Middle frontal gyrus (tissue), 1 donor: ENCODE measurements around the gene ACOT7.
A peak's percentile ranks its signal among the peaks of the same experiment; 100 is the strongest.

Source experiments
- DNase-seq: peaks from one replicate; pipeline ENCODE4 v3.0.0-alpha.2; 2015; ENCODE audit warnings: low spot score; ENCODE audit errors: extremely low spot score

The ACOT7 gene

GRCh38 chr1:6347641-6348487 lies 45.7 kb downstream of the ACOT7 start:
- no peak for DNase-seq

DNA sequence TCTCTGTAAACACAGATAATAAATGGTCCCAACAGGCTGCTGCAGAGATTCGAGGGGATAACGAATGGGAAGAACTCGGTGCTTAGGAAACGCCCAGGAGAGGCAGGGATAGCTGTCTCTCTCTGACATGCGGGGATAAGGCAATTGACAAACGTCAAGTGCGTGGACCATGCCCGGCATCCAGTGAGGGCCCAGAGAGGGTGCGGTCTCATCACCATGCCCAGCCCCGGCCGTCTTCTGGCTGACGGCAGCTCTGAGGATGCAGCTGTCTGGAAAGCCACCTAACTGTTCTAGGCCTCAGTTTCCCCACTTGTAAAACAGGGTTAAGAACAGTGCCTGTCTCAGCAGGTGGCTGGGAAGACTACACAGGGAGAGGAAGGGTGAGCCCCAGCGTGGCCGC lies 48.1 kb downstream of the ACOT7 start:
- no peak for DNase-seq

GRCh38 chr1:6345009-6345408 lies 48.6 kb downstream of the ACOT7 start:
- DNase-seq, result no peak

DNA sequence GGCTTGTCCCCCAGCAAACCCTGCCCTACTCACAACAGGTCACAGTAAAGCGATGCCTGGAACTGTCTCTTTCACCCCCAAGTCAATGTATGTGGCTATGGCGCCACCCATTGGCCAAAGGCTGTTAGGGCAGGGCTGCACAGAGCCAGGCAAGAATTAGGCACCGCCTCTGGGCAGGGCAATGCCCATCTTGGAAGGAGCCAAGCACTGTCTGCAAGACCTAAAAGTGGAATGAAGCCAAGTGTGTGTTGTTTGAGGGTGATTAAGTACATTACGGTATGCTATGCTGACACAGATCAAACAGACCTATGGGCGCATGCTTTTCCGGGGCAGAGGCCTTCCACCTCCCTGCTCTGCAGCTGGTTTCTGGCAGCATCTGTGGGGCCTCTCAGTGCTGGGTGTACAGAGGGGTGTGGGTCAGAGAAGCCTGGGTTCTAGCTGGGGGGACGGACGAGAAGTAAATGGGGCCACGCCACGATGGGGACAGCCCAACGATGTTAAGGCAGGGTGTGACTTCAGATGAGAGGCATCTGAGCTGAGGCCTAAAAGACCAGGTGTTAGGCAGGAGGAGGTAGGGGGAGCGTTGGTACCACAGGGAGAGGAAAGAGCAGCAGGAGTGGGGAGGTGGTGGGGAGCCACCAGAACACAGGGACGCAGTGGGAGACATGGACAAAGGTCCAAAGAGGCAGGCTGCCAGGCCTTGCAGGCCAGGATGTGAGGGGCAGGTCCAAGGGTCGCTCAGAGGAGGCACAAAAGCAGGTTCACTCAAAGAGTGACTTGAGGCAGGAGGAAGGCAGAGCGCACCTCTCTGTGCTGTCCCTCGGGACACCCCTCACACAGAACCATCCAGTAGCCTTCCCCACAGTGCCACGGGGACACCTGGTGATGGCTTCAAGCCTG lies 49.8 kb downstream of the ACOT7 start:
- no peak for DNase-seq

DNA sequence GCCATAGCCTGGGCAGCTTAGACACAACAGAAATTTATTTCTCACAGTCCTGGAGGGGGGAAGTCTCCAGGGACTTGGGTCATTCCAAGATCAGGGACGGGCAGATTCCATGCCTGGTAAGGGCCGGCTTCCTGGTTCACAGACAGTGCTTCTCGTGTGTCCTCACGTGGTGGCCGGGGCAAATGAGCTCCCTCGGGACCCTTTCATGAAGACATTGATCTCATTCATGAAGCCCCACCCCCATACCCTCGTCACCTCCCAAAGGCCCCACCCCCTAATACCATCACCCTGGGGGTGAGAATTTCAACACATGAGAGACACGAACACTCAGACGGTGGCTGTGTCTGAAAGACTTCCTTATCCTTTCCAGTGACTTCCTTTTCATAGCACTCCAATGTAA lies 51.5 kb downstream of the ACOT7 start:
- no peak for DNase-seq

- DNase-seq, result no peak
Observed at GRCh38 chr1:6338695-6339094, 54.9 kb downstream of the ACOT7 start.

DNA sequence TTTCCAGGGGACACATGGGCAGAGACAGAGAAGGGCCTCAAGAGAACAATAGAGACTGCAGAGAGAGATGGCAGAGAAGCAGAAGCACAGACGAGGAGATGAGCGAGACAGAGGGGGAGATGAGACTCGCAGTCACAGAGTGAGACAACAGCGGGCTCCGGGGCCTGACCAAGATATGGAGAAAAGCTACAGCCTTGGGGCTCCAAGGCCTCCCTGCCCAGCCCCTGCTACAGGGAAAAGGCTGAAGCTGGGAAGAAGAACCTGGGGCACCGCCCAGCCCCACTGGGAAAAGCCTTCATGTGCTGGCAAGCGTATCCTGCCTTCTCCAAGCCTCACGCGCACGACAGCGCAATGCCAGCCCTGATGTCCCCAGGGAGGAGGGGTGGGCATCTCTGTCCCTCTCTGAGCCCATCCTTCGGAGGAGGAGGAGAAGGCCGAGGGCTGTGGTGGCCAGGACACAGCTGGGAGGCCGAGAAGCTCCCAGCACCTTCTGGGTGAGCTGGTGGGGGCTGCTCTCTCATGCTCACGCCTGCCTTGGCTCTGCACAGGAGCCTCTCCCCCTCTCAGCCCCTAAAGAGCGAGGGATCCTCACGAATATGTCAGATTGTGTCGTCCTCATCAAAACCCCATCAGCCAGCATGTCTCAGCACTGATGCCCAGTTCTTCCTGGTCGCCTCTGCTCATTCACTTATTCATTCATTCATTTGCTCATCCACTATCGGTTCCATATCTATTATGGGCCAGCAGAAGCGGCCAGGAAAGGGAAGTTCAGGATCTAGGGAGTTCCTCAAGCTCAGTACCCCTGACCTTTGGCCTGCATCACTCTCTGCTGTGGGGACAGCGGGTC lies 56.6 kb downstream of the ACOT7 start:
- no peak for DNase-seq

GRCh38 chr1:6334261-6334993 lies 59.1 kb downstream of the ACOT7 start:
- DNase-seq, result no peak

- DNase-seq, result no peak
Observed at GRCh38 chr1:6332821-6333220, 60.7 kb downstream of the ACOT7 start.

GRCh38 chr1:6331543-6332273 lies 61.9 kb downstream of the ACOT7 start:
- DNase-seq, result peak; percentile 15

DNA sequence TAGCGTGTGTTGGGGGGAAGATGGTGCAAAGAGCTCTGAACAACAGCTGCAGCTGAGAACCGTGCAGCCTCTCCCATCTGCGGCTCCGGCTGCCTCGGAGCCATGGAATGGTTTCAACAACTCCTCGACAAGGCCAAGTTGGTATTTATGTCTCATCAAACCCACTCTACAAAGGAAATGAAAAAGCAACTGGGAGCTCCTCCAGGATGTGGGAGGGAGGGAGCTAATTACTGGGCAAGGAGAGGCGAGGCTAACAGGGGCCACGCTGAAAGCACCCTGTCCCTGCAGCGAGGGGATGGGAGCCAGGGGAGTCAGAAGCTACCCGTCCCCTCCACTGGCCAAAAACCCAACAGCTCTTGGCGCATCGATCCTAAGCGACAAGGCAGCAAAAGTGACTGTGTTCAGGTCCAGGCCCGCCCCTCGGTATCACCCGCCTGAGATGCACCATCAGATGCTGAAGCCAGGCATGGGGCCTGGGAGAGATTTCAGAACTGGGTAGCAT lies 63.1 kb downstream of the ACOT7 start:
- peak; percentile 70 for DNase-seq

GRCh38 chr1:6329851-6330250 lies 63.7 kb downstream of the ACOT7 start:
- DNase-seq, result no peak

GRCh38 chr1:6329396-6329795 lies 64.2 kb downstream of the ACOT7 start:
- DNase-seq, result no peak

GRCh38 chr1:6328696-6329095 lies 64.9 kb downstream of the ACOT7 start:
- no peak for DNase-seq

DNA sequence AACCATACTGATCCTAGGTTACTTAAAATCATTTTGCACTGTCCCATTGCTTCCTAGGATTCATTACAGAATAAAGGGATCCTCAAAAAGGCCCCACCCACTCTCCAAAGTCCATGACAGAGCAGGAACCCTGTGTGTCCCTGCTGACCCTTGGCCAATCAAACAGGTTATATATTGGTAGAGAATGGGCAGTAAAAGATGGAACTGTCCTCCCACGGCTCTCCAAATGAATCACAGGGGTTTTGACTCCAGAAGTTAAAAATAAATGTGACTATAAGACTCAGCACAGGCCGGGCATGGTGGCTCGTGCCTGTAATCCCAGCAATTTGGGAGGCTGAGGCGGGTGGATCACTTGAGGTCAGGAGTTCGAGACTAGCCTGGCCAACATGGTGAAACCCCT lies 65.5 kb downstream of the ACOT7 start:
- no peak for DNase-seq

DNA sequence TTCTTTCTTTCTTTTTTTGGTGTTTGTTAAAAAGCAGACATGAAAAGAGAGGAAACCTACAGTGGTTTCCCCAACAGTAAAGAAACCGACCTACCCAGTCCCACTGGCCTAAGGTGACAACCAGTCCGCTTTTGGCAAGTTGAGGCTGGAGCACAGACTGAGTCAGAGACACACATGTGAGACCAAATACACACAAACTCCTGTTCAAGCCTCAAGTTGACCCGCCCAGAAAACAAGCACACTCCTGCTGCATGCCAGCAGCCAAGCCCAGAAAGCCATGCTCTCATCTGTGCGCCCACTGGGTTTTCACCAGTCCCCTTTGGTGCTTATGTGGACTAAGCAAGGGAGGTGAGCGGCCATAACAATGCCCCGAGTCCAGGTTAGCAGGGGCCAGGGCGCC lies 68.1 kb downstream of the ACOT7 start:
- DNase-seq, result no peak

DNA sequence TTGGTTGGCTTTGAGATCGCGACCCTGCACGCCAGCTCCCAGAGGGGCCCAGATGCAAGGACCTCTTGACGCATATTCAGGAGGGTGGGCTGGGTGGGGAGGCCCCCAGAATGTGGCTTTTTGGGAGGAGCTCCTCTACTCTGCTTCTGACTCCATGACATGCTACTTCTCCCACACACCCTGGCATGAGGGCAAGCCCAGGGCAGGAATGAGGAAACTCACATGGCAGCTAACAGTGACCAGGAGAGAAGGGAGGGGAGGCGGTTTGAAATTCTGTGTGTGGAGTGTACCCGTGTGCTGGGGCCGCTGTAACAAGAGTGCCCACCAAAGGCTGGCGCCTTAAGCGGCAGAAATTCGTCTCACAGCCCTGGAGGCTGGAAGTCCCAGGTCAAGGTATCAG lies 71.4 kb downstream of the ACOT7 start:
- DNase-seq, result no peak

GRCh38 chr1:6321205-6321604 lies 72.4 kb downstream of the ACOT7 start:
- DNase-seq, result no peak

- DNase-seq, result no peak
Observed at GRCh38 chr1:6317098-6317760, 76.3 kb downstream of the ACOT7 start.
